Loucy (cell line): ENCODE data around the gene FADD.

Experiments used
- EZH2phosphoT487 ChIP-seq: fragments of 200-600 bp; IDR thresholded peaks from 2 replicates; pipeline ENCODE4 v1.6.1; 2018; ENCODE audit warnings: antibody characterized with exemption, mild to moderate bottlenecking, moderate library complexity, borderline replicate concordance
- TF ChIP-seq, protein P1 (sequence below): fragments of 200-600 bp; sonication (generic); conservative IDR thresholded peaks from 2 replicates; pipeline ENCODE4 v1.5.1; 2014; ENCODE audit warnings: mild to moderate bottlenecking, antibody characterized with exemption, low read length

DNA sequence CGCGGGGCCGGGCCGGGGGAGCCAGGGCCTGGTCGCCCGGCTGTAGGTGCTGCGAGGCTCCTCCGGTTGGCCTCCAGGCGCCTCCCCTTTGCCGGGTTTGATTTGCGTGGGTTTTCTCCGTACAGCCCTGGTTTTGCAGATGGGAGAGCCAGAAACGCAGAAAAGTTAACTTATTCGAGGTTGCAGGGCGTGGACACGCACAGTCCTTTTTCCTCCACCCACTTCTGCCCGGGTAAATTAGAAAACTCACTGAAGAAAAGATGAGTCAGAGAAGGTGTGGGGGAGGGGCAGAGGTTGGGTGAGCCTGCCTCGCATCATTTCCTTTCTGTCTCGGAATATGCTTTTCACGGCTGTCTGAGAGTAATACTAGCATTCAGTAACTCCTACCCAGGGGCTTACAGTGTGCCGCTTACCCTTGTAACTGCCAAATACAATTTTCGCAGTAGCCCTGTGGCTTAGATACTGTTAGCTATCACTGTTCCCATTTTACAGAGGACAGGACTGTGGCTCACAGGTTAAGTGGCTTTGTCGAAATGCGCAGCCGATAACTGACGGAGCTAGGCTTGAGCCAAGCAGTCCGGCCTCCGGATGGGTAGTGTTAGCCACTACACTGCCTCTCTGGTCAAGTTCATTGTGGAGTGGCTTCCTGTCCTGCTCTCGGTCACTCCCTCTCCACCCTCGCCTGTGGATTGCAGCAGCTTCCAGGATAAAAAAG lies 812 bp downstream of the FADD start:
- TF ChIP-seq, protein P1, sequence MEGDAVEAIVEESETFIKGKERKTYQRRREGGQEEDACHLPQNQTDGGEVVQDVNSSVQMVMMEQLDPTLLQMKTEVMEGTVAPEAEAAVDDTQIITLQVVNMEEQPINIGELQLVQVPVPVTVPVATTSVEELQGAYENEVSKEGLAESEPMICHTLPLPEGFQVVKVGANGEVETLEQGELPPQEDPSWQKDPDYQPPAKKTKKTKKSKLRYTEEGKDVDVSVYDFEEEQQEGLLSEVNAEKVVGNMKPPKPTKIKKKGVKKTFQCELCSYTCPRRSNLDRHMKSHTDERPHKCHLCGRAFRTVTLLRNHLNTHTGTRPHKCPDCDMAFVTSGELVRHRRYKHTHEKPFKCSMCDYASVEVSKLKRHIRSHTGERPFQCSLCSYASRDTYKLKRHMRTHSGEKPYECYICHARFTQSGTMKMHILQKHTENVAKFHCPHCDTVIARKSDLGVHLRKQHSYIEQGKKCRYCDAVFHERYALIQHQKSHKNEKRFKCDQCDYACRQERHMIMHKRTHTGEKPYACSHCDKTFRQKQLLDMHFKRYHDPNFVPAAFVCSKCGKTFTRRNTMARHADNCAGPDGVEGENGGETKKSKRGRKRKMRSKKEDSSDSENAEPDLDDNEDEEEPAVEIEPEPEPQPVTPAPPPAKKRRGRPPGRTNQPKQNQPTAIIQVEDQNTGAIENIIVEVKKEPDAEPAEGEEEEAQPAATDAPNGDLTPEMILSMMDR: no peak
- TF ChIP-seq EZH2phosphoT487: no peak
